OCI-M2 (cell line): ENCODE results near the gene CDH22.
A peak's percentile ranks its signal among the peaks of the same experiment; 100 is the strongest.

Experiments used
- DNase-seq: peaks from one replicate; lab custom pipeline; 2025; ENCODE audit not compliant: unreplicated experiment; lab: John Stamatoyannopoulos, UW

CDH22 gene

DNA sequence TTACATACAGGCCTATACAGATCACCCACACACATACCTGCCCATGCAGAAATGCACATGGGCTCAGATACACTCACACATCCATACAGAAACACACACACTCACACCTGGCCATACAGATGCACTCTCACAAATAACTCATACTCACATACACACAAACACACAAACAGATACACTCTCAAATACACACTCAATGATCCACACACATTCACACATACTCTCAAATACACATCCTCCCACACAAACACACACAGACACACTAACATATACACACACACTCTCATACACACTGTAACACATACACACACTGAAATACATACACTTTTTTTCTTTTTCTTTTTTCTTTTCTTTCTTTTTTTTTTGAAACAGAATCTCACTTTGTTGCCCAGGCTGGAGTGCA is 90.7 kb downstream of the CDH22 start:
- DNase-seq = no peak

- no peak for DNase-seq
Observed at GRCh38 chr20:46216770-46217464, 91.4 kb downstream of the CDH22 start.

- peak; percentile 82 for DNase-seq
Observed at GRCh38 chr20:46215913-46216707, 92.2 kb downstream of the CDH22 start.

DNA sequence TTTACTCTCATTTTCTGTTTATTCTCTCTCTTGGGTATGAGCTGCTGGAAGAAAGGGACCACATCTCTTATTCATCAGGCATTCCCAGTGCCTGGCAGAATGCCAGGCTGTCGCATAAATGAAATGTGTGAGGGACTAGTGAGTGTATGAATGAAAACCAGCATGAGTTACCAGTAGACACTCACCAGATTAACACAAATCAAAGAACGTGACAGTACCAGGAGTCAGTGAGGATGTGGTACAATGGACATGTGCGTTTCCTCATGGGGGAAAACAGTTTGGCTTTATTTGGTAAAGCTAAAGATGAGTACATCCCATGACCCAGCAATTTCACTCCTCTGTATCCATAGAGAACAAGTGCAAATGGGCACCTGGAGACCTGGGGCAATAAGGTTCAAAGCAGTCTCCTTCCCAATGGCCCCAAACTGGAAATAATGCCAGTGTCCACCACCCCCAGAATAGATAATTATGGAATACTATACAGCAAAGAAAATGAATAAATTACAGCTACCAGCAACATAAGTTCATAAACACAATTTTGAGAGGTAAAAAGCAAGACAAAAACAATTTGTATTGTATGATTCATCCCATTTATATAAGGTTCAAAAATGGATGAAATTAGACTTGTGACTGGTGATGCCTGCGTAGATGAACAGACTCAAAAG is 93.3 kb downstream of the CDH22 start:
- DNase-seq = no peak

GRCh38 chr20:46213946-46214823 is 94.1 kb downstream of the CDH22 start:
- no peak for DNase-seq

DNA sequence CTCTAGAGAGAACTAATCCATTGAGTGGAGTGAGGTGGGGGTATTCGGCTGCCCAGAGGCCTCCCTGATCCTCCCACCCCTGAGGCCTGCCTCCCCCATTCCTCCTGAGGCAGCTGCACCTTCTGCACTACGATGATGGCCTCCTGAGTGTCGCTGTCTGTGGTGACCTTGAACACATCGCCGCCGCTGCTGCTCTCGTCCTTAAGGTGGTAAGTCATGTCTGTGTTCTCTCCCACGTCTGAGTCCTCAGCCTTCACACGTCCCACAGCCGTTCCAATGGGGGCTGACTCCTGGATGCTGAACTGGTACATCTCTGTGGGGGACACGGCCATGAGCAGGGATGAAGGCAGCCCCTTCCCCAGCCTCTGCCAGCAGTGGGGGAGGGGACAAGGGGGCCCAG is 95.4 kb downstream of the CDH22 start:
- no peak for DNase-seq

DNA sequence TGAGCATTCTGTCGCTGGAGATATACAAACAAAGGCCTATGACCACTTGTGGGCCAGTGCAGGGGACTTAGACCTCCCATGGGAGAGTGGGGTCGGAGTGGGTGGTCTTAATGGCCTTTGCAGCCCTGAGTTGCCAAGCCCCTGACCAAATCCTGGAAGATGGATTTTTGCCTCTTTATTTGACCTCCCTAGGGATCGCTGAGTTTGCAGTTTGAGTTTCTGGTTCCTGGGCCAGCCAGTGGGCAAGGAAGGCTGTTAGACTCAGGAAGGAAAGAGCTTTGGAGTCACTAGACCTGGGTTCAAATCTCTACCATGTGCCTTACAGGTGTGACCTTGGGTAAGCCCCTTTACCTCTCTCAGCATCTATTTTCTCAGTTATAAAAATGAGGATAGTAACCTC is 96.0 kb downstream of the CDH22 start:
- no peak for DNase-seq

DNA sequence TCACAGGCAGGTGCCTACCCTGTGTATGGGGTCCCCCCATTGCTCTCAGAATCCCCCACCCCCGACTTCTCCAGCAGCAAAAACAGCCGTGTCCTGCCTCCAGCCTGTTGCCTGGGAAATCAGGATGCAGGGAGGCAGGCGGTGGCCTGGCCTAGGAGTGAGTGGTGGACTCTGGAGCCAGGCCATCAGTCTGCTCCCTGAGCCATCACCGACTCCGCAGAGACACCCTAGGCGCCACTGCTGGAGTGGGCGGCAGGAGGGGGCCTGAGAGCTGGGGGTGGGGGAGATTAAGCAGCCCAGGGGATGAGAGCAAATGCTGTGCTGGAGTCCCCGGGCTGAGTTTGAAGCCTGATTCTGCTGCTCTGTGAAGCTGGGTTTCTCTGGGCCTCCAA is 97.0 kb downstream of the CDH22 start:
- DNase-seq = no peak

- no peak for DNase-seq
Observed at GRCh38 chr20:46210672-46211330, 97.5 kb downstream of the CDH22 start.

GRCh38 chr20:46209930-46210671 is 98.2 kb downstream of the CDH22 start:
- no peak for DNase-seq

DNA sequence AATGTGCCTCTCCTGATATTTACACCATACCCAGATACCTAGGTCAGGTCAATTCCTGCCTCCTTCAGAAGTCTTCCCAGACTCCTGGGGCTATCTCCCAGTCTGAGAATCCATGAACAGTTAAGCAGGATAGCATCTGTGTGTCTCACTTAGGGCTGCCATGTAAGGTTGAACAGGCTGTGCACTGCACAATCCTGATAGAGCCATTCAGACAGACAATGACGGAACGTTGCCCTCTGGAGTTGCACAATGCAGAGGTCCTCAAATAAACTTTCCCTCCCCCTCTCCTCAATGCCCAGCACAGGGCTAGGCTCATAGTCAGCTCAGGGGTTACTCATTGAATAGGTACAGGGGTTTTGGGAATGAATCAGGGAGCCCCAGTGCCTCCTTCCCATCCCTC is 100.5 kb downstream of the CDH22 start:
- no peak for DNase-seq

GRCh38 chr20:46206992-46207549 is 101.2 kb downstream of the CDH22 start:
- DNase-seq = no peak

- peak; percentile 36 for DNase-seq
Observed at GRCh38 chr20:46206025-46206424, 102.3 kb downstream of the CDH22 start.

DNA sequence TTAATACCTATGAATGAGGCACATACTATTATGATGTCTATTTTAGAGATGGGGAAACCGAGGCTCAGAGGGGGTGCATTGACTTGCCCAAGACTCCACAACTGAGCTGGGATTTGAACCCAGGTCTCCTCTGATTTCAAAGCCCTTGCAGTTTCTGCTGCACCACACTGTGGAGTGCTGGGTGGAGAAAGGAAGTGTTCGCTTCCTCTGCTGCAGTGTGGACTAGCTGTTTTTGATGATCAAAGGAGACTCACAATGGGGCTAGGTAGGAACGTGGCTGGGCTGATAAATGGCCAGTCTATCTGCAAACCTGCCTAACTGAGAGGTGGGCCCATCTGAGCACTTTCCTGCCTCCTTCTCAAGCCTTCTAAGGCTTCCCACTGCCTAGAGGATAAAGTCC is 102.9 kb downstream of the CDH22 start:
- no peak for DNase-seq

- DNase-seq = no peak
Observed at GRCh38 chr20:46204594-46205186, 103.6 kb downstream of the CDH22 start.

- DNase-seq = no peak
Observed at GRCh38 chr20:46203510-46203837, 104.8 kb downstream of the CDH22 start.

- no peak for DNase-seq
Observed at GRCh38 chr20:46202766-46203509, 105.4 kb downstream of the CDH22 start.
